ENCODE data around the gene AKR1D1. TPM values are rescaled to one million over a fixed set of nuclear protein-coding genes. Genes with fewer than 3 reads are reported as not detected.
A peak's percentile ranks its signal among the peaks of the same experiment; 100 is the strongest.

Gene AKR1D1
- total RNA-seq, 2 donors from 2014 or later = not detected

GRCh38 chr7:138092486-138093028, 16.3 kb downstream of the AKR1D1 start:
- Mint-ChIP-seq H3K9me3 (no peaks in the 10 kb centered on the region), H3K36me3 (no peaks in the 10 kb centered on the region), H3K27ac (no peak overlapping the region)
- ATAC-seq (no peak), DNase-seq (ENCODE audit: low spot score in 2 of 2) (no peak)

GRCh38 chr7:138095972-138096935, 20.0 kb downstream of the AKR1D1 start:
- ATAC-seq = no peak
- H3K27ac Mint-ChIP-seq = no peak overlapping the region

GRCh38 chr7:138097064-138097741, 20.9 kb downstream of the AKR1D1 start:
- ATAC-seq = peak in 1 of 2 donors; percentile 35
- H3K27ac Mint-ChIP-seq = no peak overlapping the region
- no peaks in the 10 kb centered on the region for H3K9me3 Mint-ChIP-seq
- peak in 1 of 2 donors; percentile 8 for DNase-seq (ENCODE audit: low spot score in 2 of 2)
- H3K36me3 Mint-ChIP-seq = no peaks in the 10 kb centered on the region

More at GRCh38 chr7:138095972-138096935, 20.0 kb downstream of the AKR1D1 start:
- no peaks in the 10 kb centered on the region for H3K9me3 Mint-ChIP-seq
- no peaks in the 10 kb centered on the region for H3K36me3 Mint-ChIP-seq
- no peak for DNase-seq (ENCODE audit: low spot score in 2 of 2)

GRCh38 chr7:138099813-138100212, 23.6 kb downstream of the AKR1D1 start:
- DNase-seq (ENCODE audit: low spot score in 2 of 2) (no peak), ATAC-seq (no peak)
- no peak overlapping the region for H3K27ac Mint-ChIP-seq
- no peaks in the 10 kb centered on the region for H3K36me3 Mint-ChIP-seq
- no peaks in the 10 kb centered on the region for H3K9me3 Mint-ChIP-seq

GRCh38 chr7:138105221-138105620, 29.0 kb downstream of the AKR1D1 start:
- no peak for ATAC-seq
- H3K27ac Mint-ChIP-seq = no peak overlapping the region
- H3K36me3 Mint-ChIP-seq = no peaks in the 10 kb centered on the region
- DNase-seq (ENCODE audit: low spot score in 2 of 2) = no peak
- no peaks in the 10 kb centered on the region for H3K9me3 Mint-ChIP-seq

GRCh38 chr7:138115047-138115446, 38.8 kb downstream of the AKR1D1 start:
- Mint-ChIP-seq H3K27ac (no peak overlapping the region), H3K36me3 (no peaks in the 10 kb centered on the region), H3K9me3 (no peaks in the 10 kb centered on the region)
- ATAC-seq = no peak
- no peak for DNase-seq (ENCODE audit: low spot score in 2 of 2)

- no peaks in the 10 kb centered on the region for H3K36me3 Mint-ChIP-seq
- H3K27ac Mint-ChIP-seq = peak overlapping the region; percentile 1 to 12
- ATAC-seq (no peak), DNase-seq (ENCODE audit: low spot score in 2 of 2) (no peak)
- H3K9me3 Mint-ChIP-seq = no peaks in the 10 kb centered on the region
Measured at GRCh38 chr7:138116141-138116540, 39.9 kb downstream of the AKR1D1 start.

GRCh38 chr7:138116892-138117291, 40.6 kb downstream of the AKR1D1 start:
- Mint-ChIP-seq H3K36me3 (no peaks in the 10 kb centered on the region), H3K27ac (no peak overlapping the region), H3K9me3 (no peaks in the 10 kb centered on the region)
- no peak for ATAC-seq
- no peak for DNase-seq (ENCODE audit: low spot score in 2 of 2)

GRCh38 chr7:138120140-138120827, 44.0 kb downstream of the AKR1D1 start:
- ATAC-seq = no peak
- Mint-ChIP-seq H3K27ac (peak overlapping the region in 1 of 2 donors; percentile 53), H3K9me3 (no peaks in the 10 kb centered on the region)

GRCh38 chr7:138122162-138122561, 45.9 kb downstream of the AKR1D1 start:
- ATAC-seq = no peak
- no peaks in the 10 kb centered on the region for H3K36me3 Mint-ChIP-seq
- H3K9me3 Mint-ChIP-seq = no peaks in the 10 kb centered on the region

More at GRCh38 chr7:138120140-138120827, 44.0 kb downstream of the AKR1D1 start:
- no peaks in the 10 kb centered on the region for H3K36me3 Mint-ChIP-seq
- no peak for DNase-seq (ENCODE audit: low spot score in 2 of 2)

GRCh38 chr7:138125119-138125518, 48.9 kb downstream of the AKR1D1 start:
- Mint-ChIP-seq H3K27ac (no peak overlapping the region), H3K36me3 (no peaks in the 10 kb centered on the region), H3K9me3 (no peaks in the 10 kb centered on the region)
- ATAC-seq = no peak
- DNase-seq (ENCODE audit: low spot score in 2 of 2) = no peak

More at GRCh38 chr7:138122162-138122561, 45.9 kb downstream of the AKR1D1 start:
- no peak overlapping the region for H3K27ac Mint-ChIP-seq
- DNase-seq (ENCODE audit: low spot score in 2 of 2) = no peak

- Mint-ChIP-seq H3K36me3 (no peaks in the 10 kb centered on the region), H3K27ac (no peak overlapping the region), H3K9me3 (peaks cover 0 to 5% of the 10 kb centered on the region in 2 donors)
- peak in 1 of 2 donors; percentile 53 for ATAC-seq
- no peak for DNase-seq (ENCODE audit: low spot score in 2 of 2)
Measured at GRCh38 chr7:138125598-138126111, 49.4 kb downstream of the AKR1D1 start.

GRCh38 chr7:138126928-138127327, 50.7 kb downstream of the AKR1D1 start:
- H3K9me3 Mint-ChIP-seq = peaks cover 0 to 5% of the 10 kb centered on the region in 2 donors
- no peak overlapping the region for H3K27ac Mint-ChIP-seq
- ATAC-seq = no peak
- no peak for DNase-seq (ENCODE audit: low spot score in 2 of 2)
- H3K36me3 Mint-ChIP-seq = no peaks in the 10 kb centered on the region

GRCh38 chr7:138127996-138128395, 51.7 kb downstream of the AKR1D1 start:
- H3K36me3 Mint-ChIP-seq = no peaks in the 10 kb centered on the region
- H3K9me3 Mint-ChIP-seq = peaks cover 0 to 5% of the 10 kb centered on the region in 2 donors
- ATAC-seq (peak in 1 of 2 donors; percentile 68), DNase-seq (ENCODE audit: low spot score in 2 of 2) (no peak)
- H3K27ac Mint-ChIP-seq = no peak overlapping the region

GRCh38 chr7:138129551-138130165, 53.4 kb downstream of the AKR1D1 start:
- Mint-ChIP-seq H3K36me3 (no peaks in the 10 kb centered on the region), H3K9me3 (peaks cover 0 to 5% of the 10 kb centered on the region in 2 donors), H3K27ac (no peak overlapping the region)
- ATAC-seq = no peak
- no peak for DNase-seq (ENCODE audit: low spot score in 2 of 2)
